UCSD-AML1 (cell line): ENCODE data around the gene MICAL2.

Experiments
- DNase-seq: peaks from one replicate; lab custom pipeline; 2025; ENCODE audit not compliant: unreplicated experiment; lab: John Stamatoyannopoulos, UW

Gene MICAL2

DNA sequence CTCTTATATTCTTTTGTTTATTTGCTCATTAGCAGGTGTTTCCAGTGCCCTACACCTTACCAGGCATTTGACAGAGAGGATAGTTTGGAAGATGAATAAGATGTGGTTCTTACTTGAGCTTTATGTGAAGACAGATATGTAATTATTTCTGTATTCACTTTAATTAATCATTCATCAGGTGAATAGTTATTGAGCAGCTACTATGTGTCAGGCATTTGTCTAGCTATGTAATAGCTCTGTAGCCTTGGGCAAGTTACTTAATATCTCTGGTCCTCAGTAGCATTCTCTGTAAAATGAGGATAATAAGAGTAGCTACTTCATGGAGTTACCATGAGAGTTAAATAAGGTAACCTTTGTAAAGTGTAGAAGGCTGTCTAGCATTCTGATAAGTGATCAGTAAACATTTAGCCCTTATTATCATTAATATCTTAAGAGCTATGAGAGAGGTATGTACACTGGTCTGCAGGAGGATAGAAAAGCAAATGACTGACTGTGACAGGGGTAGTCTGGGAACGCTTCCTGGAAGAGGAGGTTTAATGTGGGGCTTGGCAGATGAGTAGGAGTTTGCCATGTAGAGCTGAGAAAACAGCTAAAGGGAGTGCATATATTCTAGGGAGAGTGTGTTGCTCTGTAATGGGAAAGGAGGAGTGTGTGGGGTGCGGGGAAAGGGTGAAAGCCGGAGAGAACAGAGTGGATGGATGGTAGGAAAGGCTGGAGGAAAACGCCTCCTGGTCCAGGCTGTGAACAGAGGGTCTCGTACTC, 56.1 kb downstream of the MICAL2 start:
- no peak for DNase-seq

DNA sequence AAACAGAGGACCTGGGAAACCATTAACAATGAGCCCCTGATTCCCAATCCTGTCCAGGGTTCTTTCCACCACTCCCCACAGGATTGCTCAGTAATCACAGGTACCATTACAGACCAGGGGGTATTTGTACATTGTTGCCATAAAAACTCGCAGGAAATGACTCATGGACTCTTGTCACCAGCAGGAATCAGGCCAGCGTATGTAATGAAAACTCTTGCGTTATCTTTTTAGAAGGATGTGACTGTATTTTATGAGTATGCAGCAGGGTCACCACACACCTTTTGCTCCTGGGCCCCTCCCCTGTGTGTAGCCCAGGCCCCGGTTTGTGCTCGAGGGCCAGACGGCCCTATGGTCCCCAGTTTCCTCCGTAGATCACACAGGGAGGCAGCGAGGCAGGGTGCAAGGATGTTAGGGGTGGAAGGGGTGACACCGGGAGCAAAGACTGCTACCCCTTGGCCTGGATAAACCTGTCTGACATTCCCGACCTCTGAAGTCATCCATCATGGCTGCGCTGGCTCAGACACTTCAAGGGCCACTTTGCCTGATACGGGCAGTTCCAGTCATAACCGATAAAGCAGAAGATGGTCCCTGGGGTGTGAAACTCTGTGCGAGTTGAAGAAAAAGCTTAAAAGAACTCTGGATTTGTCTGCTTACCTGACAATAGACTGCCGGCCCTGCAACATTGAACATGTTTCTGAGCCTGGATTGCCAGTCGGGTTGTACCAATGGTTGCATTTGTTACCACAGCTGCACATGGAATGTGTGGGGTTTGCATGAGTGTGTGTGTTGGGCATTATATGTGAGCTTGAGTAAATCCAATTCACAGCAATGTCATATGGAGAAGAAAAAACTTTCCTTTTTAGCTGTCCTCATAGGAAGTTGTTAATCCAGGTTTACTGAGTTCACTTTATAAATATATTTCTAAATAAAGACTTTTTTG, 56.9 kb downstream of the MICAL2 start:
- DNase-seq, result no peak

DNA sequence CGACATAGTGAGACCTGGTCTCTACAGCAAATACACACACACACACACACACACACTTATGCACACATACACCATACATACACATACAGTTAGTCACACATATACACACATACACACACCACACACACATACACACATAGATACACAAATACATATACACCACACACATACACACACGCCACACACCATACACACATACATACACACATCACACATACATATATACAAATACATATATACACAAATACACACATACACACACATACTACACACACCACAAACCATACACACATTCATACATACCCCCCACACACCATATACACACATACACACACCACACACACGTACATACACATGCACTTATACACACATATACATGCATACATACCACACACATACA, 57.7 kb downstream of the MICAL2 start:
- no peak for DNase-seq

DNA sequence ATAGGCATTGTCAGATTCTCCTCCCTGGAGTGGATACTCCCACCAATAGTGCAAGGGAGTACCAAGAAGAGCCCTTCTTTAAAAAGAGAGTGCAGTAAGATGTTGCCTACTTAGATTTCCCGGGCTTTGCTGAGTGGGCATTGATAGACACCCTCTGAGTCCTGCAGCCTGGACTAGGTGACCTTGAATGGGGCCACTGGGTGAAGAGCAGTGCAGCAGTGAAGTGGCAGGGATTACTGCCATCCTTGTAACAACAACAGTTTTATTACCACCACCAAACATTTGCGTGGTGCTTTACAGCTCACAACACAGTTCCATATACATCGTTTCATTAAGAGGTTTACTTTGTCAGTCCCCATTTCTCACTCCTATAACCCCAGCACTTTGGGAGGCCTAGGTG, 59.4 kb downstream of the MICAL2 start:
- DNase-seq, result no peak

DNA sequence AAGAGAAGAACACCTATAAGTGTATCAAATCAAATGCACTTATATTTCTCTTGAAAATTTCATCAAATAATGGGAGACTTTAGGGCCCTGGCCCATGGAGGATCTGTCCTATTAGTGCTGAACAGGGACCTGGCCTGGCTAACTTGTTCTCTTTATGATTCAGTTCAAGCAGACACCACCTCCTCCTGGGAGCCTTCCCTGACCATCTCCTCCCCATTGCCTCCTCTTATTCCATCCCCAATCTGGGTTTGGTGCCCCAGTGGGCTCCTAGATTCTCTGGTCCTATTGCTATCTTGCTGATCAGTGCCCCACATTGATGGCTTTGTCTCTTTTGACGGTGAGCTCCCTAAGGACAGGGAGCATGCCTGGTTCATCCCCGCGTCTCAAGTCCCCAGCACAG, 60.1 kb downstream of the MICAL2 start:
- no peak for DNase-seq

DNA sequence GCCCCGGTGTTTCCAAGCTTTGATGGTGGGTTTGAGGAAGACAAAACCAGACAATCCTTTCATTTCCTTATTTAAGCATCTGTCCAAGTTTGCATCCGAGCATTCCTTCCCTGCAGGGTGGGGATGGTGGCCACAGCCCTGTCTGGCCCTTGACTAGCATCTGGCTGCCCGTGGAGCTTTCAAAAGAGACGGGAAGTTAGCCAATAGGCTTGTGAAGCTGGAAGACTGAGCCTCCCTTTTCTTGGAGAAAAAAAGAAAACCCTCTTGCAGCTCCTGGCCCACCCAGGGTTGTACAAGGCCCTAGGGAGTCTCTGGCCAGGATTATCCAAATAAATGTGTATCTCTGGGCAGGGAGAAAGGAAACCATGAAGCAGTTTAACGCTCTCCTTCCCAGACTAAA, 60.6 kb downstream of the MICAL2 start:
- DNase-seq, result no peak

DNA sequence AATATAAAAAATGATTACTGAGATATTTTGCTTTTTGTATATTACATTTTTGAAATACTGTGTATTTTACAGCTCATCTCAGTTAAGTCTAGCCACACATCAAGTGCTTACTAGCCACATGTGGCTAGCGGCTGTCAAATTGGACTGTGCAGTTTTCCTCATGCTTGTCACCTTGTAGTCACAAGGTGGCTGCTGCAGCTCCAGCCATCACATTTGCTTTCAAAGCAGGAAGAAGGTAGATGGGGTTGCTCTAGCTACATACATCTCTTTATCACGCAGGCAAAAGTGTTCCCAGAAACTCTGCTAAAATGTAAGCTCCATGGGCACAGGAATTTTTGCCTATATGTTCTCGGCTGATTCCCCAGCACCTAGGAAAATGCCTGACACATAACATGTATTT, 61.5 kb downstream of the MICAL2 start:
- DNase-seq, result no peak

DNA sequence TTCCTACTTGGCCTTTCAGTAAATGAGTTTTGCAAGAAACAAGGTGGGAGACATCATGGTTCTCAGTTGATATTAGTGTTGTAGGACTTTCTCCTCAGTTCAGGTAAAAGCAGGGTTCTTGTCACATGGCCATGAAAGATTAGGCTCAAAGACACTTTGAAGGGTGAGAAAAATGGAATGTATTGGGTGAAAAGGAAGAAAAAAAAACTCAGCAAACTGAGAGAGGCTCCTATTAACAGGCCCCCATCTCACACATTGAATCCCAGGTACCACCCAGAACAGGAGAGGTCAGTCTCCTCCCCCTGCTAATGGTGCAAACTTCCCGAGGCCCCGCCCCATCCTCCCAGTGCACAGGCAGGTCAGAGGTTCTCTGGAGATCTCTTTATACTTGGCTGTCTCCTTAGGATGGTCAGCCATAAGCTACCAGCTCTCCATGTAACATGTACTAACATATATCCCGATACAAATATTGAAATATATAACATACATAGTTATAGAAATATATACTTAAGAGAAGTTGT, 62.2 kb downstream of the MICAL2 start:
- DNase-seq, result no peak

DNA sequence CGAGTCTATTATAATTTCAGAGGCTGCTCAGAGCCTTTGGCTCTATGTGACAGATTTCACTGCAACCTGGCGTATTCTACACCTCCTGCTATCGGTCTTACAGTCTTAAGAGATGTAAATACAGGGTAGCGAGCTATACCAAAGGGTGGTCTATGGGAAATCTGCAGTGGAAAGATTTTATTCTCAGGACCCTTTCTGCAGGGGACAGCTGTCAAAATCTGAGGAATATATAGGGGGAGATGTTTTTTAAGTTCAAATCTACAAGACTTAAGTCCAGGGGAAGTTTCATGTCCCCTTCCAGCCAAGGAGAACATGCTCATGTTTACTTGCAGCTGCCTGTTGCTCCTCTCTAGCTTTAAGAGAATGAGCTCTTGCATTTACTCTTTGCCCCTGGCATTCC, 62.7 kb downstream of the MICAL2 start:
- DNase-seq, result no peak

DNA sequence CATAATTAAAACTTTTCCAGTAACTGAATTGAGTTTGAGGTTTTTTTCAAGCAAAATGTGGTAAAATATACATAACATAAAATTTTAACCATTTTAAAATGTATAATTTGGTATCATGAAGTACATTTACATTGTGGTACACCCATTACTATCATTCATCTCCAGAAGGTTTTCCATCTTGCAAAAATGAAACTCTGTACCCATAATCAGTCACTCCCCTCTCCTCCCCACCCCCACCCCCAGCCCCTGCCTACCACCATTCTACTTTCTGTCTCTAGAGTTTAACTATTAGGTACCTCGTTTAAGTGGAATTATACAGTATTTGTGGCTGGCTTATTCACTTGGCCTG, 63.7 kb downstream of the MICAL2 start:
- DNase-seq, result no peak

DNA sequence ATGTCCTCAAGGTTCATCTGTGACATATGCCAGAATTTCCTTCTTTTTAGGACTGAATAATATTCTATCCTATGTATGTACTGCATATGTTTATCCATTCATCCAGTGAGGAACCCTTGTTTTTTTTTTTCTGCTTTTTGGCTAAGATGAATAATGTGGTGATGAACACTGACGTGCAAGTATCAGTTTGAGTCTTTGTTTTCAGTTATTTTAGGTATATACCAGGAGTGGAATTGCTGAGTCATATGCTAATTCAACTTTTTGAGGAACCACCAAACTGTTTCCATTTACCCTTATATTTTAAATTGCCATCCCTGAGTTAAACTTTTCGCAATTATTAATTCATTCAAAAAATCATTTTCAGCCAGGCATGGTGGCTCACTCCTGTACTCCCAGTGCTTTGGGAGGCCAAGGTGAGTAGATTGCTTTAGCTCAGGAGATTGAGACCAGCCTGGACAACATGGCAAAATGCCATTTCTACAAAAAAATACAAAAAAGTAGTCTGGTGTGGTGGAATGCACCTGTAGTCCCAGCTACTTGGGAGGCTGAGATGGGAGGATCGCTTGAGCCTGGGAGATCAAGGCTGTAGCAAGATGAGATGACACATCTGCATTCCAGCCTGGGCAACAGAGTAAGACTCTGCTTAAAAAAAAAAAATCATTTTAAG, 64.2 kb downstream of the MICAL2 start:
- DNase-seq, result no peak

DNA sequence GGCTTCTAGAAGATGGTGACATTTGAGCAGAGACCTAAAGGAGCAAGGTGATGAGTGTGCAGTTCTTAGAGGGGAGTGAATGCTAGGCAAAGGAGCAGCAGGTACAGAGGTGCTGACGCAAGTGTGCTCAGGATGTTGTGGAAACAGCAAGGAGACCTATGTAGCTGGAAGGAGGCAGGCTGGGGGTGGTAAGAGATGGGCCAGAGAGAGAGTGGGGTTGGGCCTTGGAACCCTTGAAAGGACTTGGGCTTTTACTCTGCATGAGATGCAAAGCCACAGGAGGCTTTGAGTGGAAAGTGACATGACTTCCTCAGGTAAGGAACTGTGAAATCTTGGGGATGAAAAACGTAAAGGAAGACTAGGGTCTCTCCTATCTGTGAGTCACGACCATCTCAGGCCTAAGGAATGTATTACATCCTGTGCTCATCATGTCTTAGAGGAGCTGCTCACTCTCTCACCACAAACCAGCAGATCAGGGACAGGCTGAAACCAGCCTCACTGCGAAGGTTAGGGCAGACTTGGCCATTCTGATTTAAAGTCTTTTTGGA, 65.4 kb downstream of the MICAL2 start:
- DNase-seq, result no peak

DNA sequence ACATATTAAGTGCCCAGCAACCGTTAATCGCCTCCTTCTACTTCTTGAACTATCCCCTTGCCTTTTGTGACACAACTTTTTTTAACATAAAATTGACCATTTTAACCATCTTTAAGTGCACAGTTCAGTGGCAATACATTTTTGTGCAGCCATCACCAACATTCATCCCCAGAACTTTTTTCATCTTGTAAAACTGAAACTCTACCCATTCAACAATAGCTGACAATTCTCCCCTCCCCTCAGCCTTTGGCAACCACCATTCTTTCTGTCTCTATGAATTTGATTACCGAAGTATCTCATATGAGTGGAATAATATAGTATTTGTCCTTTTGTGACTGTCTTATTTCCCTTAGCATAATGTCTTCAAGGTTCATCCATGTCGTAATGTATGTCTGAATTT, 66.0 kb downstream of the MICAL2 start:
- DNase-seq, result no peak

DNA sequence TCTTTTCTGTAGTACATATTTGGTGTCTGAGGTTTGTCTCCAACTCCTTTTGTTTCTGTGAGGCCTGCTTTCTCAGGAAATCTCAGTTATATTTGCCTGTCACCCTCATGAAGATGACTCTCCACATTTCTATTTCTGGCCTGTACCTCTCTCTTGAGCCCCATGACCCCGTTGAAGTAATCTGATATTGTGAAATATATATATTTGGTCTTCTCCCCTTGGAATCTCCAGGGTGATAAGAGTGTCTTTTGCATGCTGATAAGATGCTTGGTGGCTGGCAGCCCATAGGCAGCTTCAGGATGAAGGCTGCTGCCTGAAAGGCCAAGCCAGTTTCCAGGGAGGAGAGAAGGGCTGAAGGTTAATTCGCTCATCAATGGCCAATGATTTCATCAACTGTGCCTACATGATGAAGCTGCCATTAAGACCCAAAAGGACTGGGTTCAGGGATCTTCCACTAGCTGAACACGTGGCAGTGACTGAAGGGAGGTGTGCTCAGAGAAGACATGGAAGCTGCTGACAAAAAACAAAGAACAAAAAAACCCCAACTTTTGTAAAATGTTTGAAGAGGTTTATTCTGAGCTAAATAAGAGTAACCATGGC, 67.4 kb downstream of the MICAL2 start:
- DNase-seq, result no peak

DNA sequence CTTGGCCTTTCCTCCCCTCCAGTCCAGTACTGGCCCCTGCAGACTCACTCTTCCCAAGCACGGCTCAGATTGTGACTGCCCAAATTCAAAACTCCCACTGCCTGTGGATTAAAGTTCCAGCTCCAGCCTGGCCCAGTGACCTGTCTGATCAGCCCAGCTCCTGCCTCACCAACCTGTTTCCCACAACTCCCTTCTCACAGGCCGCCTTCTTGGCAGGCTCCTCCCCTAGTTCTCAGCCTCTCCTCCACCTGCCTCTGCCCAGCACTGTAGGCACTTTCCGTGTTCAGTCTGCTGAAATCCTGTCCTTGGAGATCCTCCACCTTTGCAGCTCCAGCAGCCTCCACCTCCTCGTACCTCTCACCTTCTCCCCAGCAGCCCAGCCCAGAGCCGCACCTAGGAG, 68.6 kb downstream of the MICAL2 start:
- no peak for DNase-seq

DNA sequence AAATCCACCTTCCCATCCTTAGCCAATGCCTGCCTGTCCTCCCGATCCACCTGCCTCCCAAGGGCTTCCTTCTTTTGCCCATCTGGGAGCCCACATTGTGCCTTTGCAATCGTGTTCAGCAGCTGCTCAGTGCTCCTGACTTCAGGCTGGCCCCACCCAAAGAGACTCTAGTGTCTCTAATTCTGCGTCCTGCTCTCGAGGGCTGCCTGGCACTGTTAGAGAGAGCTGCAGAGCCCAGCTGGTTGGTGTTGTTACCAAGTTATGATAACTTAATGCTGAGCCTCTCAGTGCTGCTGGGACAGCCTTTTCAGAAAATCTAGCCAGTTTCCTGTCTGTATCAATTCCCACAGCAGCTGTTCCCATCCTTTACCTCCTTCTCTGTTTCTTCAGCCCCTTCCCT, 69.1 kb downstream of the MICAL2 start:
- no peak for DNase-seq

DNA sequence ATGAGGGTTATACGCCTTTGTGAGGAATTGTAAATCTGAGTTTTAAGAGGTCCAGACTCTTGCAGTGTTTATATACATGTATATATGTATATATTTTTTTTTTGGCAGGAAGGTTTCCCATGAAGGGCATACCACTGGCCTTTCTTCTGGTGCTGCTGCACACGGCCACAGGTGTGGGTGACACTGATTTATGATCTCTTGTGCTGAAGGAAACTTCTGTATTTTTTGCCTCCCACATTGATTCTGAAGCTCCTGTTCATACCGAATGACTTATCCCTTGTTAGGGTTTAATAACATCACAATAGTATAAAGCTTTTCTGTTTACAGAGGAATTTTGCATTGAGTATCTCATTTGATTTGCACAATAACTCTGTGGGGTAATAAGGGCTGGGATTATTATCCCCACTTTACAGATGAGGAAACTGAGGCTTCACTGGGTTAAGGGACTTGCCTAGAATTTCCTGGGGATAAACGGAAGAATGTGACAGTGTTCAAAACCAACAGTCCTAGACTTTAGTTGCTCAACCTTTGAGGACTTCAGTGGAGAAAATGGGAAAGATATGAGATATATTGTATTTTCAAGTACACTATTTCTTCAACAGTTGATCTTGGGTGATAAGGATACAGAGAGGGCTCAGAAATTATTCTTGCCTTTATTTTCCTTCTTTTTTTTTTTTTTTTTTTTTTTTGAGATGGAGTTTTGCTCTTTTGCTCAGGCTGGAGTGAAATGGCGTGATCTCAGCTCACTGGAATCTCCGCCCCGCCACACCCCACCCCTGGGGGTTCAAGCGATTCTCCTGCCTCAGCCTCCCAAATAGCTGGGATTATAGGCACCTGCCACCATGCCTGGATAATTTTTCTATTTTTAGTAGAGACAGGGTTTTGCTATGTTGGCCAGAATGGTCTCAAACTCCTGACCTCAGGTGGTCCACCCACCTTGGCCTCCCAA, 70.1 kb downstream of the MICAL2 start:
- DNase-seq, result no peak

DNA sequence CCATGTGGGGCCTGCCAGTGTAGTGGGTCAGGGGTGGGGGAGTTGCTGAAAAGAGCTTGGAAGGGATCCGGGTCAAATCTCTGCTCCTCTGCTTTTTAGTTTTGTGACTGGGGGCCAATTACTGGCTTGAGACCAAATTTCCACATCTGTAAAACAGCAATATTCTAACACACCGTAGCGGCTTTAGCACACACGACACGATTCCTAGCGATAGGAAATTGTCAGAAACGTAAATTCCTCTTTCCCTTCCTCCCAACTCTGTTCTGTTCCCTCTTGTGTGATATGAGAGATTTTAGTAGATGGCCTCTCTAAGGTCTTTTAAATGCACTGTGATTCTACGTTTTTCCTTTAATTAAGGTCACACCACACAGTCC, 71.9 kb downstream of the MICAL2 start:
- DNase-seq, result no peak

DNA sequence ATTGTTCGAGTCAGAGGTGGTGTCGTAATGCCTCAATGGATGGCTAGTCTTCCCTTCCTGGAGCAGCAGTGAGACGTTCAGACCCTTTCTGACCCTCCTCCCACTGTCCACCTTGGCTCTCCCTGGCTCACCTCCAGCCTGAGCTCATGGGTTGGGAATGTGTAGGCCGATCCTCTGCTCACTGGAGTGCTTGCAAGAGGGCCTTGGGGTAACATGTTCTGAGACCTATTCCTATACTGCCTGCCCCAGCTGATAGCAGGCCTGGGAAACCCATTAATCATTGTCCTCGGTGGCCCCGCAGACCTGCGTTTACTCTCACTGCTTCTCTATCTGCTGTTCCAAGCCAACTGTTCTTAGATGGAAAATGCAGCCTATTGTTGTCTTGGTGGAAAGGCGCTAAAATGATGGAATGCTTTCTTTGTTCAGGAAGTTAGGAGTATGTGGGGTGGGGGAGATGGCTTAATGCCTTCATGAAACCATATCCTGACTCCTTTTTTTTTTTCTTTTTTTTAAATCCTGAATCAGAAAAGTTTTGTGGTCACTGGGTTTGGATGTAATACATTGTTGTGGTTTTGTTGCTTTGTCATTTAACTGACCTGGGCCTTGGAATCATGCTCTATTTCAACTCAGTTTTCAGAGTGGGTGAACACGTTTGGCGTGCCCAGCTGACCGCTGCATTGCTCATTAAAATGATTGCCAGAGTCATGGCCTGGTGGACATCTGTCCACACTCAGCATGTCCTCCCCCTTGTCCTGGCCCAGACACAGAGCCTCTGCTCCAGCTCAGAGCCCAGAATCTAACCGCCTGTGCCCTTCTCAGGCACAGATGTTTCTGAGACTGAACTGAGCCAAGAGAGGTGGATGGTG, 72.5 kb downstream of the MICAL2 start:
- DNase-seq, result peak; percentile 41
